Measurements from ENCODE around the gene NAALADL2. TPM values are rescaled to one million over a fixed set of nuclear protein-coding genes. Genes with fewer than 3 reads are reported as not detected.

Gene NAALADL2
- total and polyA plus RNA-seq, 2 donors from 2014 or later: 2.0 to 20.2 TPM

DNA sequence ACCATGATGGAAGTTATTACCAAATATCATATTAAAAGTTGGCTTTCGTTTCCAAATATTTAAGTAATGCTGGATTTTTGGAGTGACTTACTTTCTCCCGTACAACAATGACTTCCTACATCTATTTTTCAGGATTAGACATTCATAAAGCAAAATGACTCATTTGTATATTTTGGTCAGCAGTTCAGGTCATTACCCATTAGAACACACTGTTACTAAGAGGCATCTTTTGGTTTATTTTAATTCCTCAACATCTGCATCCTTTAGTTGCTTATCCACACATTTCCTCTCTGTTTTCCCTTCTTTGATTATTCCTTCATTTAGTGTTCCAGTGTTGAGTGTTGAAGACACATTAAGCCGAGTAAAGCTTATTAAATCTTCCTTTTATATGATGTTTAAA lies 348.2 kb downstream of the NAALADL2 start:
- FAIRE-seq: no peak
- no peak overlapping the region for H3K9ac ChIP-seq (ENCODE audit: low read length in 3 of 3)
- TF ChIP-seq, protein P1, sequence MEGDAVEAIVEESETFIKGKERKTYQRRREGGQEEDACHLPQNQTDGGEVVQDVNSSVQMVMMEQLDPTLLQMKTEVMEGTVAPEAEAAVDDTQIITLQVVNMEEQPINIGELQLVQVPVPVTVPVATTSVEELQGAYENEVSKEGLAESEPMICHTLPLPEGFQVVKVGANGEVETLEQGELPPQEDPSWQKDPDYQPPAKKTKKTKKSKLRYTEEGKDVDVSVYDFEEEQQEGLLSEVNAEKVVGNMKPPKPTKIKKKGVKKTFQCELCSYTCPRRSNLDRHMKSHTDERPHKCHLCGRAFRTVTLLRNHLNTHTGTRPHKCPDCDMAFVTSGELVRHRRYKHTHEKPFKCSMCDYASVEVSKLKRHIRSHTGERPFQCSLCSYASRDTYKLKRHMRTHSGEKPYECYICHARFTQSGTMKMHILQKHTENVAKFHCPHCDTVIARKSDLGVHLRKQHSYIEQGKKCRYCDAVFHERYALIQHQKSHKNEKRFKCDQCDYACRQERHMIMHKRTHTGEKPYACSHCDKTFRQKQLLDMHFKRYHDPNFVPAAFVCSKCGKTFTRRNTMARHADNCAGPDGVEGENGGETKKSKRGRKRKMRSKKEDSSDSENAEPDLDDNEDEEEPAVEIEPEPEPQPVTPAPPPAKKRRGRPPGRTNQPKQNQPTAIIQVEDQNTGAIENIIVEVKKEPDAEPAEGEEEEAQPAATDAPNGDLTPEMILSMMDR (IDR thresholded peaks at IDR 0.05; ENCODE audit: borderline replicate concordance, extremely low read depth, insufficient read depth): no peak
- intact Hi-C loops (cut with DNase I): no loop called here
- H3K36me3 ChIP-seq (ENCODE audit: control insufficient read depth in 2 of 3, insufficient read depth in 3 of 3, low read length in 3 of 3): no peaks in the 10 kb centered on the region
- no peaks in the 10 kb centered on the region for H3K9me3 ChIP-seq (ENCODE audit: control insufficient read depth in 2 of 3, insufficient read depth in 1 of 3, low read length in 3 of 3)
- no peak for DNase-seq
- H3K4me1 ChIP-seq (ENCODE audit: control insufficient read depth in 2 of 3, insufficient read depth in 2 of 3, low read depth in 1 of 3, low read length in 3 of 3): no peaks in the 10 kb centered on the region
- H3K27ac ChIP-seq (ENCODE audit: low read depth in 2 of 2, low read length in 2 of 2): no peak overlapping the region
- H3K4me3 ChIP-seq (ENCODE audit: low read length in 3 of 3): no peak overlapping the region
- no peaks in the 10 kb centered on the region for H3K27me3 ChIP-seq (ENCODE audit: control insufficient read depth, insufficient read depth, low read length)

DNA sequence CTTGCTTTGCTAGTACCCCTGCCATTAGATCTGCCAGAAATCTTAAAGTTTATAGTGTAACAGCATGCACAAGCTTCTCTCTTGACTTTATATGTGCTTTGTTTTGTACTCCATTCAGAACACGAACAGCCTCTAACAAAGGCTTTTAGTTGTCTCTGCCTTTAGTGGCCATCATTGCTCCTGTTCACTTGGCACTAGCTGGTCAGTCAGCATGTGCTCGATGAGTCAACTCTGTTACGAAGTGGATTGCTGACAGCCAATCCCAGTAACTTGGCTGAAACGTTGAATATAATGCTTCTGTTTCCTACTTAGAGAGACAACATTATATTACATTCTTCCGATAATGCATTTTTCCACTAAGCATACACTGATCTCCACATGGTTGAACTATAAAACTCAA lies 349.2 kb downstream of the NAALADL2 start:
- no peak overlapping the region for H3K4me3 ChIP-seq (ENCODE audit: low read length in 3 of 3)
- DNase-seq (no peak), FAIRE-seq (no peak)
- intact Hi-C loops (cut with DNase I): no loop called here
- H3K27ac ChIP-seq (ENCODE audit: low read depth in 2 of 2, low read length in 2 of 2): no peak overlapping the region
- TF ChIP-seq, protein P1 (IDR thresholded peaks at IDR 0.05; ENCODE audit: borderline replicate concordance, extremely low read depth, insufficient read depth): no peak
- H3K9me3 ChIP-seq (ENCODE audit: control insufficient read depth in 2 of 3, insufficient read depth in 1 of 3, low read length in 3 of 3): no peaks in the 10 kb centered on the region
- no peaks in the 10 kb centered on the region for H3K4me1 ChIP-seq (ENCODE audit: control insufficient read depth in 2 of 3, insufficient read depth in 2 of 3, low read depth in 1 of 3, low read length in 3 of 3)
- H3K27me3 ChIP-seq (ENCODE audit: control insufficient read depth, insufficient read depth, low read length): no peaks in the 10 kb centered on the region
- H3K9ac ChIP-seq (ENCODE audit: low read length in 3 of 3): no peak overlapping the region
- no peaks in the 10 kb centered on the region for H3K36me3 ChIP-seq (ENCODE audit: control insufficient read depth in 2 of 3, insufficient read depth in 3 of 3, low read length in 3 of 3)

DNA sequence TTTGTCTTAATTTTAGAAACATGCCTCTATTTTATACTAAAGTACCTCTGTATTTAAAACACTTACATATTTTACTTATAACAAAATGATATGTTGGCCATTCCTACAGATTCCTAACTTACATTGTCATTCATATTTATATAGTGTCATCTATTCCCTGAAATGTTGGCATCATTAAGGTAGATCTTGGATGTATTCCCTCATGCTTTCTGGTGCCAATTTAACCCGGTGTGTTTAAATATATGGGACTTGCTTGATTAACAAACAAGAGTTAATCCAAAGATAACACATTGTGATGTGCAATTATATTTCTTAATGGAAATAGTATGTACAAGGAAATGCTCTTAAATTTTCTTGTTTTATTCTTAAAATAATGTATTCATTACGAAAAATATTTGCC lies 352.3 kb downstream of the NAALADL2 start:
- DNase-seq: no peak
- no peak overlapping the region for H3K4me3 ChIP-seq (ENCODE audit: low read length in 3 of 3)
- TF ChIP-seq, protein P1 (IDR thresholded peaks at IDR 0.05; ENCODE audit: borderline replicate concordance, extremely low read depth, insufficient read depth): no peak
- no peak overlapping the region for H3K9ac ChIP-seq (ENCODE audit: low read length in 3 of 3)
- no peaks in the 10 kb centered on the region for H3K9me3 ChIP-seq (ENCODE audit: control insufficient read depth in 2 of 3, insufficient read depth in 1 of 3, low read length in 3 of 3)
- intact Hi-C loops (cut with DNase I): no loop called here
- H3K27me3 ChIP-seq (ENCODE audit: control insufficient read depth, insufficient read depth, low read length): no peaks in the 10 kb centered on the region
- H3K4me1 ChIP-seq (ENCODE audit: control insufficient read depth in 2 of 3, insufficient read depth in 2 of 3, low read depth in 1 of 3, low read length in 3 of 3): no peaks in the 10 kb centered on the region
- no peaks in the 10 kb centered on the region for H3K36me3 ChIP-seq (ENCODE audit: control insufficient read depth in 2 of 3, insufficient read depth in 3 of 3, low read length in 3 of 3)
- H3K27ac ChIP-seq (ENCODE audit: low read depth in 2 of 2, low read length in 2 of 2): no peak overlapping the region
- FAIRE-seq: no peak

DNA sequence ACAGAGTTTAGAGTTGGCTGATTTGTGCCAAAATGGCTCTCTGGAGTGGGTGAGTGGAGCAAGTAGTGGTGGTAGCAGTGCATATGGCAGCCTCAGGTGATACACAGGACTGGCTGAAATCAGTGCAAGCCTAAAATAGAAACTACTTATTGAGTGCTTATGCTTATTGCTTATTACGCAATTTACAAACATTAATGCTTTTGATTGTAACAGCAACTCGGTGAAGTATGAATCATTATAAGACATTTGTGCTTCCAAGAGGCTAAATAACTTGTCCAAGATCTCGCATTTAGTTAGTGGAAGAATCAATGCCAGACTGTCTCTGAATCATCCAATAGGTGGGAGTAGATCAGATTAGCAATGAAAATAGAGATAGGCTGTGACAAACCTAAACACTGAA lies 353.8 kb downstream of the NAALADL2 start:
- TF ChIP-seq, protein P1 (IDR thresholded peaks at IDR 0.05; ENCODE audit: borderline replicate concordance, extremely low read depth, insufficient read depth): no peak
- intact Hi-C loops (cut with DNase I): no loop called here
- Histone ChIP-seq H3K27me3 (ENCODE audit: control insufficient read depth, insufficient read depth, low read length) (no peaks in the 10 kb centered on the region), H3K27ac (ENCODE audit: low read depth in 2 of 2, low read length in 2 of 2) (no peak overlapping the region), H3K9ac (ENCODE audit: low read length in 3 of 3) (no peak overlapping the region), H3K4me1 (ENCODE audit: control insufficient read depth in 2 of 3, insufficient read depth in 2 of 3, low read depth in 1 of 3, low read length in 3 of 3) (no peaks in the 10 kb centered on the region), H3K4me3 (ENCODE audit: low read length in 3 of 3) (no peak overlapping the region), H3K36me3 (ENCODE audit: control insufficient read depth in 2 of 3, insufficient read depth in 3 of 3, low read length in 3 of 3) (no peaks in the 10 kb centered on the region), H3K9me3 (ENCODE audit: control insufficient read depth in 2 of 3, insufficient read depth in 1 of 3, low read length in 3 of 3) (no peaks in the 10 kb centered on the region)
- DNase-seq (no peak), FAIRE-seq (no peak)

Data from kidney (tissue), 14 donors.